ENCODE measurements around the gene FEN1. TPM values are rescaled to one million over a fixed set of nuclear protein-coding genes. Genes with fewer than 3 reads are reported as not detected.

Gene FEN1
- total and polyA plus RNA-seq, 2 experiments from 2014 or later: 29.0 to 31.5 TPM

DNA sequence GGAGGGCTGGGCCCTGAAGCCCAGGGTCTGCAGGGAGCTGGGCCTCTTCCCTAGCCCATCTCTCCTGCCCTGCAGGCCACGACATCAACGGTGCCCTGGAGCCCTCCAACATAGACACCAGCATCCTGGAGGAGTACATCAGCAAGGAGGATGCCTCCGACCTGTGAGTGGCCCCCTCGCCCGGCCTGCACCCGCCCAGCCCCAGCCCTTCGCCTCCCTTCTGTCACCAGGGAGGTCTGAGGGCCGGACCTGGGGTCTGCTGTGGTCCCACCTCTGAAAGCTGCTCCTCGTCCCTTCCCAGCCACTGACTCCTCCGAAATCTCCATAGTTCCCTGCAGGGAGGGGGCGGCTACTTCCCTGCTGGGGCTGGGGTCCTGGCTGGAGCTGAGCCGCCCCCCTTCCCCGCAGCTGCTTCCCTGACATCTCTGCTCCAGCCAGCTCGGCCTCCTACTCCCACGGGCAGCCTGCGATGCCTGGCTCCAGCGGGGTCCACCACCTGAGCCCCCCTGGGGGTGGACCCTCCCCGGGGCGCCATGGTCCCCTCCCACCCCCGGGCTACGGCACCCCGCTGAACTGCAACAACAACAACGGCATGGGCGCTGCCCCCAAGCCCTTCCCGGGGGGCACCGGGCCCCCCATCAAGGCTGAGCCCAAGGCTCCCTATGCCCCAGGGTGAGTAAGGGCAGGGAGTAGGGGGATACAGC lies 27.0 kb upstream of the FEN1 start:
- TF ChIP-seq EZH2 (IDR thresholded peaks at IDR 0.05; ENCODE audit: insufficient read depth, poor library complexity, severe bottlenecking): no peak
- no peak for TF ChIP-seq EZH2phosphoT487 (IDR thresholded peaks at IDR 0.05; ENCODE audit: insufficient read depth, low read depth)
- H3F3A ChIP-seq (ENCODE audit: insufficient read depth): no peaks in the 10 kb centered on the region
- no peak overlapping the region for H3K4me2 ChIP-seq (ENCODE audit: unreplicated experiment)
- no peak overlapping the region for H3K27ac ChIP-seq
- no peaks in the 10 kb centered on the region for H4K20me1 ChIP-seq (ENCODE audit: insufficient read depth)
- H2AFZ ChIP-seq: no peak overlapping the region
- H3K79me2 ChIP-seq (ENCODE audit: insufficient read depth): no peaks in the 10 kb centered on the region
- H3K36me3 ChIP-seq (ENCODE audit: low read depth): no peaks in the 10 kb centered on the region
- 78 to 88% methylated on average over 16 to 26 of the region's 26 CpGs for WGBS, 2 experiments (ENCODE audit: low coverage in 1 of 2, low lambda C conversion rate in 2 of 2, missing lambda C conversion rate in 2 of 2)
- H3K27me3 ChIP-seq (replicated peaks; ENCODE audit: insufficient read depth): no peaks in the 10 kb centered on the region; the same call in 1 of the 2 replicates
- no peak overlapping the region for H3K9ac ChIP-seq
- no peak for DNase-seq
- no peaks in the 10 kb centered on the region for H3K9me3 ChIP-seq (ENCODE audit: low read depth)
- no peaks in the 10 kb centered on the region for H3K4me1 ChIP-seq (ENCODE audit: insufficient read depth)
- no peak overlapping the region for H3K4me3 ChIP-seq
- in situ Hi-C loops (cut with MboI): no loop called here
- no peaks in the 10 kb centered on the region for H3K9me2 ChIP-seq (ENCODE audit: insufficient read depth)

- TF ChIP-seq EZH2phosphoT487 (IDR thresholded peaks at IDR 0.05; ENCODE audit: insufficient read depth, low read depth) (no peak), EZH2 (IDR thresholded peaks at IDR 0.05; ENCODE audit: insufficient read depth, poor library complexity, severe bottlenecking) (no peak)
- no peaks in the 10 kb centered on the region for H3K36me3 ChIP-seq (ENCODE audit: low read depth)
- H3K27ac ChIP-seq: no peak overlapping the region
- no peaks in the 10 kb centered on the region for H4K20me1 ChIP-seq (ENCODE audit: insufficient read depth)
- in situ Hi-C loops (cut with MboI): no loop called here
- H3K9me3 ChIP-seq (ENCODE audit: low read depth): no peaks in the 10 kb centered on the region
- H3K4me2 ChIP-seq (ENCODE audit: unreplicated experiment): no peak overlapping the region
- no peaks in the 10 kb centered on the region for H3F3A ChIP-seq (ENCODE audit: insufficient read depth)
- no peaks in the 10 kb centered on the region for H3K4me1 ChIP-seq (ENCODE audit: insufficient read depth)
- WGBS, 2 experiments (ENCODE audit: low coverage in 1 of 2, low lambda C conversion rate in 2 of 2, missing lambda C conversion rate in 2 of 2): 77 to 78% methylated on average over 12 to 13 of the region's 13 CpGs
- no peak overlapping the region for H2AFZ ChIP-seq
- no peaks in the 10 kb centered on the region; the same call in 1 of the 2 replicates for H3K27me3 ChIP-seq (replicated peaks; ENCODE audit: insufficient read depth)
- no peak overlapping the region for H3K4me3 ChIP-seq
- H3K9me2 ChIP-seq (ENCODE audit: insufficient read depth): no peaks in the 10 kb centered on the region
- H3K9ac ChIP-seq: no peak overlapping the region
- H3K79me2 ChIP-seq (ENCODE audit: insufficient read depth): no peaks in the 10 kb centered on the region
- no peak for DNase-seq
Measured at GRCh38 chr11:61766353-61766841, 26.3 kb upstream of the FEN1 start.

DNA sequence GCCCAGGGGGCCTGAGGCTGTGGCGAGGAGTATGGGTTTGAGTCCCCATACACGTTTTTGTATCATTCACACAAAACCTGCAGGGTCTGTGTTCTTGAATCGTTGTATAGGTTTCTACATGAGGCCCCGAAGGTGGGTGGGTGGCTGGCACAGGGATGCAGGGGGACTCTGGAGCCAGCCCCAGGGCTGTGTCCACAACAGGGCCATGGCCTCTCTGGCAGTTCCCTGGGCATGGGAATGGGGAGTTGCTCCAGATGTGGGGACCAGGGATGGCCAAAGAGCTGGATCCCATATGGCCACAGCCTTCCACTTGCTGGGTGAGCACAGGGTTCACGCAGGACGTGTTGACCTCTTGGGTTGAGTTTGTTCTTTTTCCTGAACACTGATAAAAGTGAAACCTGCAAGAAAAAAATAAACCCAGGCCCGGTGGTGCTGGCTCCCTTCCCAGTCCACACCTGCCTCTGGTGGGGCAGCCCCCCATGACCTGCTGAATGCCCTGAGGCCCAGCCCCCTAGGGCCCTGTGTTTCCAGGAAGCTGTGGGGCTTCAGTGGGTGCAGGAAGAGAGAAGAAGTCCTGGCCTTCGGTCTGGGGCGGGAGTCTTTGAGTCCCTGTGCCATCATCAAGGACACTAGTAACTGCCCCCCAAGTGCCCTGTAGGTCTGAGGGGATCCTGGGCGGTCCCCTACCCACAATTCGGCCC lies 24.2 kb upstream of the FEN1 start:
- Histone ChIP-seq H4K20me1 (ENCODE audit: insufficient read depth) (no peaks in the 10 kb centered on the region), H3K4me3 (no peak overlapping the region), H3K36me3 (ENCODE audit: low read depth) (no peaks in the 10 kb centered on the region), H3K4me1 (ENCODE audit: insufficient read depth) (no peaks in the 10 kb centered on the region), H3K27me3 (replicated peaks; ENCODE audit: insufficient read depth) (no peaks in the 10 kb centered on the region; the same call in 1 of the 2 replicates), H3K79me2 (ENCODE audit: insufficient read depth) (no peaks in the 10 kb centered on the region), H3K4me2 (ENCODE audit: unreplicated experiment) (no peak overlapping the region), H3K9ac (no peak overlapping the region), H3F3A (ENCODE audit: insufficient read depth) (no peaks in the 10 kb centered on the region), H3K27ac (no peak overlapping the region), H3K9me3 (ENCODE audit: low read depth) (no peaks in the 10 kb centered on the region), H3K9me2 (ENCODE audit: insufficient read depth) (no peaks in the 10 kb centered on the region), H2AFZ (no peak overlapping the region)
- 59 to 60% methylated on average over 10 to 11 of the region's 11 CpGs for WGBS, 2 experiments (ENCODE audit: low coverage in 1 of 2, low lambda C conversion rate in 2 of 2, missing lambda C conversion rate in 2 of 2)
- in situ Hi-C loops (cut with MboI): no loop called here
- TF ChIP-seq EZH2 (IDR thresholded peaks at IDR 0.05; ENCODE audit: insufficient read depth, poor library complexity, severe bottlenecking): no peak
- no peak for TF ChIP-seq EZH2phosphoT487 (IDR thresholded peaks at IDR 0.05; ENCODE audit: insufficient read depth, low read depth)
- no peak for DNase-seq

GRCh38 chr11:61769169-61769920 lies 23.4 kb upstream of the FEN1 start:
- Histone ChIP-seq H3K9me2 (ENCODE audit: insufficient read depth) (no peaks in the 10 kb centered on the region), H3K4me1 (ENCODE audit: insufficient read depth) (no peaks in the 10 kb centered on the region), H3K4me3 (no peak overlapping the region), H3K9ac (no peak overlapping the region), H2AFZ (no peak overlapping the region), H3K79me2 (ENCODE audit: insufficient read depth) (no peaks in the 10 kb centered on the region), H3K27ac (no peak overlapping the region), H3K36me3 (ENCODE audit: low read depth) (no peaks in the 10 kb centered on the region), H3K4me2 (ENCODE audit: unreplicated experiment) (no peak overlapping the region), H4K20me1 (ENCODE audit: insufficient read depth) (no peaks in the 10 kb centered on the region), H3K27me3 (replicated peaks; ENCODE audit: insufficient read depth) (no peaks in the 10 kb centered on the region), H3F3A (ENCODE audit: insufficient read depth) (no peaks in the 10 kb centered on the region), H3K9me3 (ENCODE audit: low read depth) (no peaks in the 10 kb centered on the region)
- no peak for DNase-seq
- TF ChIP-seq EZH2 (IDR thresholded peaks at IDR 0.05; ENCODE audit: insufficient read depth, poor library complexity, severe bottlenecking) (no peak), EZH2phosphoT487 (IDR thresholded peaks at IDR 0.05; ENCODE audit: insufficient read depth, low read depth) (no peak)
- WGBS, 2 experiments (ENCODE audit: low coverage in 1 of 2, low lambda C conversion rate in 2 of 2, missing lambda C conversion rate in 2 of 2): 71% methylated on average over 28 to 33 of the region's 33 CpGs
- in situ Hi-C loops (cut with MboI): no loop called here

All from GM23248 (cell line).